ENCODE results near the gene KRTAP22-1.

Gene KRTAP22-1
- 0 reads per million in 9 experiments for total RNA-seq

DNA sequence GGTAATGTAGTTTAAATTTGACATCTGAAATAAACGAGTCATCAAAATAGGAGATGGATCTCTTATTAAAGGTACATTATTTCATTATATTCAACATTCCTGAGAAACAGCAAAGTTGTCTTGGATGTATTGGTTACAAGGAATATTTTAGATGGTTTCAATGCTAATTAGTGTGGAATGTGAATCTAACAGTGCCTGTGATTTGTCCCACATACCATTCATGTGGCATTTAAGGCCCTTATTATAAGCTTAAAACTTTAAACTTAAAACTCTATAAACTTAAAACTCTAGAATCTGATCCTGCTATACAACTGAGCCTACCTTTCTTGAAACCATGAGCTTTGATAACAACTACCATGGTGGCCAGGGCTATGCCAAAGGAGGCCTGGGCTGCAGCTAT lies at the start of gene KRTAP22-1:
Gene KRTAP22-1 (plus strand): TSS at position 301 of the 400 bp plus-strand sequence.
- peaks cover 10 to 12% of the 10 kb centered on the region in 2 donors for H3K9me3 Mint-ChIP-seq
- H3K27me3 Mint-ChIP-seq: no peaks in the 10 kb centered on the region
- DNase-seq (no peak), ATAC-seq (replicated peaks) (no peak)
- no peaks in the 10 kb centered on the region for H3K4me1 Mint-ChIP-seq (ENCODE audit: low read depth in 2 of 2)
- H3K27ac Mint-ChIP-seq: no peak within 1 kb of the TSS
- H3K36me3 Mint-ChIP-seq (ENCODE audit: insufficient read depth): no peaks in the 10 kb centered on the region
- H3K4me3 Mint-ChIP-seq: no peak within 1 kb of the TSS

DNA sequence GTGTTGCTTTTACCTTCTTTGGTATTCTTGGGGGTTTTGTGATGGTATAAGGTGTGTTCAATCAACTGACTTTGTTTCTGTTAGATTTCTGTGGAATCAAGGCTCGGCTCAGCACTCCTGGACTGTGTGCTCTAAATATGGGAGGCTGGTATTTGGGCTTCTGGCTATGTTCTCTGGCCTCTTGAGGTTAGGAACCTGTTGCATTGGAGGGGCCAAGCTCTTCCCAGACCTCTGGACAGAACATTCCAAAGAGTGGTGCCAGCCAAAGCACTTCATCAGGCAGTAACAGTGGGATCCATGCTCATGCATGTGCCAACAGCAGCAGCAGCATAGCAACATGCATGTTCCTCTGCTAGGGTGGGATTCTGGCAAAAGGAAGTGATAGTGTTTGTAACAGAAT lies 48.1 kb upstream of the KRTAP22-1 start:
- Mint-ChIP-seq H3K4me1 (ENCODE audit: low read depth in 2 of 2) (no peaks in the 10 kb centered on the region), H3K27me3 (no peaks in the 10 kb centered on the region), H3K27ac (no peak overlapping the region), H3K9me3 (peaks cover 8 to 24% of the 10 kb centered on the region in 2 donors), H3K4me3 (no peak overlapping the region), H3K36me3 (ENCODE audit: insufficient read depth) (no peaks in the 10 kb centered on the region)
- no peak for ATAC-seq (replicated peaks)
- no peak for DNase-seq

DNA sequence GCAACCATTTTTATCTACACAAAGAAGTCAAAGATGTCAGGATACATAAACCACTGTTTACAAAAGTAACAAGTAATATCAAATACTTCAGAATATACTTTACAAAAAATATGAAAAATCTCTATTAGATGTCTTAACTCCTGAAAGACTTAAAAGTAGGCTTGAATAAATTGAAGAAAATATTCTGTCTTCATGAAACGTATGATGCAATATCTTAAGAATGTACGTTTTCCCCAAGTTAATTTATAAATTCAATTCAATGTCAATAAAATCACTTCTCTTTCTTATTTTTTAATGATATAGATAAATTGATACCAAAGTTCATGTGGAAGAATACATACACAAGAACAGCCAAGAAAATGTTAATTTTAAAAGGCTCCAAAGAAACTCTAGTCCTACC lies 45.8 kb upstream of the KRTAP22-1 start:
- ATAC-seq (replicated peaks): no peak
- H3K27ac Mint-ChIP-seq: no peak overlapping the region
- H3K4me1 Mint-ChIP-seq (ENCODE audit: low read depth in 2 of 2): no peaks in the 10 kb centered on the region
- DNase-seq: no peak
- H3K27me3 Mint-ChIP-seq: no peaks in the 10 kb centered on the region
- no peak overlapping the region for H3K4me3 Mint-ChIP-seq
- H3K36me3 Mint-ChIP-seq (ENCODE audit: insufficient read depth): no peaks in the 10 kb centered on the region
- peaks cover 5 to 20% of the 10 kb centered on the region in 2 donors for H3K9me3 Mint-ChIP-seq

DNA sequence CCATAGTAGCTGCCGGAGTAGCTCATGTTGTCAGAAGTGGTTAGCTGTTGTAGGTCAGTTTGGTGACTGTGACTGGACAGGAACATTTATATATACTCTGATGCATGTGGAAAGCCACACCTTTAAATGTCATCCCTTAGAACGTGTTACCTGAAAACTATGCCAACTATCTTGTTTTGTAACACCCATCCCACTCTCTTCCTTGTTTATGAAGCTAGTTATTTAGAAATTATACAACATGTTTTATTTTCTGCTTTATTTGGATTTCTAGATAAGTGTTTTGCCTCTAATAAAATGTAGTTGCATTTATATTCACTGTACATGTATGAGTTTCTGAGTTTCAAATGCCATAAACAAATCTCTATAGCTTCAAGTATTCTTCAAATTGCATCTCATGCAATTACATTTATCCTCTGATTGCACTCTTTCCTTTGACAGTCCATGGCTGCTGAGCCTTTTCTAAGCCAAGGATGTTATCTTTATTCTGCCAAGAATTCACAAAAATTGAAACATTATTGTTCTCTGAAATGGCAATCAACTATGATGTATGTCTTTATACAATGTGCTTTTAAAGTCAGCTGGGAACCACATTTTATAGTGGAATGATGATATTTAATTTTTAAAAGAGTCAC lies 39.5 kb upstream of the KRTAP22-1 start, which contains the start of gene KRTAP19-7:
Gene KRTAP19-7 (minus strand): TSS at position 51 of the 632 bp plus-strand sequence. CDS start 25 bp downstream, at position 26.
- Mint-ChIP-seq H3K36me3 (ENCODE audit: insufficient read depth) (peaks cover 5% of the 10 kb centered on the region), H3K9me3 (no peaks in the 10 kb centered on the region), H3K27ac (no peak within 1 kb of the TSS), H3K4me3 (no peak within 1 kb of the TSS), H3K4me1 (ENCODE audit: low read depth in 2 of 2) (no peaks in the 10 kb centered on the region), H3K27me3 (no peaks in the 10 kb centered on the region)
- ATAC-seq (replicated peaks): no peak
- DNase-seq: no peak

DNA sequence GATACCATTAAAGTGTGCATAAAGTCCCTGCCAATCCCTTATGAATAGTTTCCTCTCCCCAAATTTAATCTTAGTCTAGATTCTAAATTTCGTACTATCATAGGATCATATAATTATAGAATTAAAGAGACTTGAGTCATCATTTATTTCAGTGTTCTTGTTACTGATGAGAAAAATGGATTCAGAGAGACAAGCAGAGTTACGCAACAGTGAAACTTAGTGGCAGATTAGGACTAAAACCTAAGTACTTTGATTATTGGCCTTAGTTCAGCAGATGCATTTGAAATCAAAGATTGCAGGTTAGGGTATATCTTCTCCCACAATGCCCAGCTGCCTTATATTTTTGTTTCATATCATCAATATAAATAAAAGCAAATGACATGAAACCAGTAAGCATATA lies 38.9 kb upstream of the KRTAP22-1 start:
- H3K9me3 Mint-ChIP-seq: no peaks in the 10 kb centered on the region
- H3K36me3 Mint-ChIP-seq (ENCODE audit: insufficient read depth): peaks cover 5% of the 10 kb centered on the region
- H3K4me3 Mint-ChIP-seq: no peak overlapping the region
- H3K4me1 Mint-ChIP-seq (ENCODE audit: low read depth in 2 of 2): no peaks in the 10 kb centered on the region
- ATAC-seq (replicated peaks) (no peak), DNase-seq (no peak)
- H3K27ac Mint-ChIP-seq: no peak overlapping the region
- no peaks in the 10 kb centered on the region for H3K27me3 Mint-ChIP-seq

DNA sequence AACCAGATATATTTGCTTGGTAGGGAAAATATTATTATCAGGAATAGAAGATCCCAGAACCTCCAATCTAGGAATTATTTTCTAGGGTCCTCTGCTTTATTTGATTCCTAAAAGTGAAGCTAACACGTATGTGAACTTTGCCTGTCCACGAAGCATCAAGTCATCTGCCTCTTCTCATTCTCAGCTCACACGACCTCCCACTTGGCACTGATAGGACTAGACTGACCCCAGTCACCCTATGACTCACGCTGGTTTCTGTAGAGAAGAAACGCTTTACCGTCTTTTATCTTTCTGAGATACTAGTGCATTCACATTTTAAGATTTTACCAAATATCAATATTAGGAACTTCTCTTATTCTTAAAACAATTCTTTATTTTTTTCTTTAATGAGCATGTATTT lies 37.8 kb upstream of the KRTAP22-1 start:
- Mint-ChIP-seq H3K36me3 (ENCODE audit: insufficient read depth) (peaks cover 5% of the 10 kb centered on the region), H3K27me3 (no peaks in the 10 kb centered on the region), H3K4me3 (no peak overlapping the region), H3K4me1 (ENCODE audit: low read depth in 2 of 2) (no peaks in the 10 kb centered on the region), H3K27ac (no peak overlapping the region), H3K9me3 (no peaks in the 10 kb centered on the region)
- ATAC-seq (replicated peaks): no peak
- no peak for DNase-seq

DNA sequence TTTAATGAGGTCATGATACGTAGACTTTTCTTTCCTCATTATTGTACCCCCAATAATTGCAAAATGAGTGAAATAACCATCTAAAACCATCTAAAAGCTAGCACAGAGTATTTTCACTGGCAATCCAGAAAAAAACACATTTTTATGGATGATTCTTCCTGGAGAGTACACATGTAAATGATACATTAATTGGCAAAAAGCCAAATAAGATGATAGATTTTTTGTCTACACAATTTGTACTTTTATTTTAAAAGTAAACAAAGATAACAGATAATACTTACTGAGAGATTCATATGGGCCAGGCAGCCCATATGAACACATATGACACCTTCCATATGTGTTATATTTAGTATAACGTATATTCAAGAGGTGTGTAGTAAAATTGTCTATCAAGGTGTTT lies 37.3 kb upstream of the KRTAP22-1 start:
- H3K4me1 Mint-ChIP-seq (ENCODE audit: low read depth in 2 of 2): no peaks in the 10 kb centered on the region
- no peaks in the 10 kb centered on the region for H3K27me3 Mint-ChIP-seq
- ATAC-seq (replicated peaks): no peak
- no peak for DNase-seq
- H3K4me3 Mint-ChIP-seq: no peak overlapping the region
- H3K9me3 Mint-ChIP-seq: no peaks in the 10 kb centered on the region
- no peak overlapping the region for H3K27ac Mint-ChIP-seq
- H3K36me3 Mint-ChIP-seq (ENCODE audit: insufficient read depth): peaks cover 5% of the 10 kb centered on the region

DNA sequence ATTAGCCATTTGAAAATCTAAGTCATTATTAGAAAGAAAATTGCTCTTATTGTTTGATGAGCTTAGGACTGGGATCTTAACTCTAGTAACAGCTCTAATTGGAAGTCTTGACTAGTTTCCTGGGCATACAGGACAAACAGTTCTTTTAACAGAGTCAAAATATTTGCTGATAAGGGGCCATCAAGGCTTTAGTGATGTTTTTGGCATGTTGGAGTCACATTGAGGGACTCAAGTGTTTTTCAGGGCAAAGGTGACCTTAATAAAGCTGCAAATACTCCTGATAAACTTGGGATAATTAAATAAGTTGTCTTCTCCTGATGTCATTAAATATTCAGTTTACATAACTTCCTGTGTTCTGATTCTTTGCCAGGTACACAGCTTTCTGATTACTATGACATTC lies 33.3 kb upstream of the KRTAP22-1 start:
- H3K4me1 Mint-ChIP-seq (ENCODE audit: low read depth in 2 of 2): no peaks in the 10 kb centered on the region
- no peak overlapping the region for H3K4me3 Mint-ChIP-seq
- no peak for ATAC-seq (replicated peaks)
- H3K9me3 Mint-ChIP-seq: peaks cover 0 to 6% of the 10 kb centered on the region in 2 donors
- no peaks in the 10 kb centered on the region for H3K27me3 Mint-ChIP-seq
- no peak for DNase-seq
- H3K27ac Mint-ChIP-seq: no peak overlapping the region
- H3K36me3 Mint-ChIP-seq (ENCODE audit: insufficient read depth): peaks cover 5% of the 10 kb centered on the region

DNA sequence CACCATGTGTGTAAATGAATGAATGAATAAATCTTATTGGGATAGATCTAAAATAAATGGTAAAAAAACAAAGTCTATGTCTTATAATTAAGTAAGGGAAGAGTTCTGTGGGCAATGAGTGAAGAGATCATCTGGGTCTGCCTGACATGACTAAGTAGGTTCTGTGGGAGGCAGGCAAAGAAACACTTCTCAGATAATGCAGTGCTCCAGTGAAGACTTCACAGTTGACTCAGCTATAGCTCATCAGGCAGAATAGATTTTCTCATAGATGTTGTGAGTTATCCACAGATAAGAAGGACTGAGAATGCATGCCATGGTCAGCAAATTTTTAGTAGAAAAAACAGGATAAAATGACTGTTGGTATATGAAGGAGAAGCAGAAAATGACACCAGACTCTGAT lies 23.1 kb upstream of the KRTAP22-1 start:
- Mint-ChIP-seq H3K4me1 (ENCODE audit: low read depth in 2 of 2) (no peaks in the 10 kb centered on the region), H3K9me3 (no peaks in the 10 kb centered on the region), H3K27ac (no peak overlapping the region), H3K36me3 (ENCODE audit: insufficient read depth) (no peaks in the 10 kb centered on the region), H3K27me3 (no peaks in the 10 kb centered on the region), H3K4me3 (no peak overlapping the region)
- DNase-seq: no peak
- no peak for ATAC-seq (replicated peaks)

DNA sequence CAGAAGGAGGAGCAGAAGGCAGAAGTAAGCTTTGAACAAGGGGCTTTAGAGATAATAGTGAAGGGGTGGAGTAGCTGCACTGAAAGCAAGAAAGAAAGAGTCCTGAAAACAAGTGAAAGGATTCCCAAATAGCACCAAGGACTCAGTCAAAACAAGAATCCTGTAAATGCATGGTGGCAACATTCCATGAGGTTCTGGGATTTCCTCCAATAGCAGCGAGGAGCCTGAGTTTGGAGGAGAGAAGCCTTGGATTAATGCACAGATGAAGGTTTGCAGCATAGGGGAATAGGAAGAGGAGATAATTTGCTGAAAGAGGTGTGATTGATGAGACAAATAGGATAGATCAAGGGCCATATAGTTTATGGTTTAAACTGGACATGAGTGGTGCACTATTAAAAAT lies 21.5 kb upstream of the KRTAP22-1 start:
- no peaks in the 10 kb centered on the region for H3K27me3 Mint-ChIP-seq
- H3K4me3 Mint-ChIP-seq: no peak overlapping the region
- H3K27ac Mint-ChIP-seq: no peak overlapping the region
- no peaks in the 10 kb centered on the region for H3K36me3 Mint-ChIP-seq (ENCODE audit: insufficient read depth)
- DNase-seq (no peak), ATAC-seq (replicated peaks) (no peak)
- H3K4me1 Mint-ChIP-seq (ENCODE audit: low read depth in 2 of 2): no peaks in the 10 kb centered on the region
- H3K9me3 Mint-ChIP-seq: no peaks in the 10 kb centered on the region

DNA sequence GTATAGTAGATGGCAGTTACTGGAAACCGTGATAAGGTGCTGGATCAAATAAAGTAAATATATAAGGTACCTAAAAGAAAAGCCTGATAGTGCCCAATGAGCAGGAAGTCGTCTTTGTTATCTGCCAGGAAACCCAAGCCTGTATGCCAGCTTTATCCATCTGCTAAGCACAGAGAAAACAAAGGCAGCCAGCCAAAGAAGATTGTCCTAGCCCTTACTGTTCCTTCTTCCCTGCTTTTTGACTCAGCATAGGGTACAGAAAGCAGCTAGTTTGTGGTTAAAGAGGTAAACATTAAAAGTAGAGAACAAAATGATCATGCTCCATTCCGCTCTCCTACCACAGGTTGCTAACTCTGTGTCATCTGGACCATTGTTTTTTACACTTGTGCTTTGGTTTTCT lies 20.8 kb upstream of the KRTAP22-1 start:
- Mint-ChIP-seq H3K4me1 (ENCODE audit: low read depth in 2 of 2) (no peaks in the 10 kb centered on the region), H3K36me3 (ENCODE audit: insufficient read depth) (no peaks in the 10 kb centered on the region), H3K27ac (no peak overlapping the region), H3K27me3 (no peaks in the 10 kb centered on the region), H3K9me3 (no peaks in the 10 kb centered on the region), H3K4me3 (no peak overlapping the region)
- DNase-seq (no peak), ATAC-seq (replicated peaks) (no peak)

DNA sequence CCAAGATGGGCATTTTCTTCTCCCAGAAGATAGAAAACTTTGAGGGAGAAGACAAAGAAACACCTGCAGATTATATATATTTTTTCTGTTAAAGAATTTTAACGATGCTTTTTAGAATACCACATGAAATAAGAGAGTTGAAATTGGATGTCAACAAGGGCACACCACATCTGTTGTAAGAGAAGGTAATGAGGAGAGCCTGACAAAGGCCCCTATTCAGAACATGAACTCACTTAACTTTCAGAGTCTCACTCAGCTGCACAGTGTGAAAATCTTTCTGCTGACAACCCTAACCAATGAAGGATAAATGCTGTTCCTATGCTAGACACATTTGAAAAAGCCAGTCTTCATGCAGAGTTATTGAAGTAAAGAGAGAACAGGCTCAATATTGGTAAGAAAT lies 18.0 kb upstream of the KRTAP22-1 start:
- H3K4me1 Mint-ChIP-seq (ENCODE audit: low read depth in 2 of 2): no peaks in the 10 kb centered on the region
- H3K27ac Mint-ChIP-seq: no peak overlapping the region
- H3K9me3 Mint-ChIP-seq: no peaks in the 10 kb centered on the region
- H3K36me3 Mint-ChIP-seq (ENCODE audit: insufficient read depth): no peaks in the 10 kb centered on the region
- DNase-seq (no peak), ATAC-seq (replicated peaks) (no peak)
- no peaks in the 10 kb centered on the region for H3K27me3 Mint-ChIP-seq
- H3K4me3 Mint-ChIP-seq: no peak overlapping the region

DNA sequence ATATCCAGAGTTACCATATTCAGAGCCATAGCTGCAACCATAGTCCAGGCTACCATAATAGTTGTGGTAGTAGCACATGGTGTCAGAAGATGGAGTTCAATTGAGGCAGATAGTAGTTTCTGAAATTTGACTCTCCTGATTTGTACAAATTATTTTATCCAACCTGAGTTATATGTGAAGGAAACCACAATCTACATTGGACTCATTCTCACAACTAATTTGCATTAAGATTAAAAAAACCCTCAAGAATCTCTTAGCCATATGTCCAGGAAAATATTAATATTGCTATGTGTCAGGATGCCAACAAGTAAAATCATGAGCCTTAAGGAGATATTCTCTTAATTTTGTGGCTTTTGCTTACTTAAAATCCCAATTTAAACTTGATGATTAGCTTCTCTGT lies 10.6 kb upstream of the KRTAP22-1 start, which contains the start of gene KRTAP22-2:
Gene KRTAP22-2 (minus strand): TSS at position 101 of the 400 bp plus-strand sequence.
- H3K4me1 Mint-ChIP-seq (ENCODE audit: low read depth in 2 of 2): no peaks in the 10 kb centered on the region
- H3K9me3 Mint-ChIP-seq: peaks cover 0 to 5% of the 10 kb centered on the region in 2 donors
- no peaks in the 10 kb centered on the region for H3K27me3 Mint-ChIP-seq
- H3K27ac Mint-ChIP-seq: no peak within 1 kb of the TSS
- no peaks in the 10 kb centered on the region for H3K36me3 Mint-ChIP-seq (ENCODE audit: insufficient read depth)
- ATAC-seq (replicated peaks) (no peak), DNase-seq (no peak)
- no peak within 1 kb of the TSS for H3K4me3 Mint-ChIP-seq

DNA sequence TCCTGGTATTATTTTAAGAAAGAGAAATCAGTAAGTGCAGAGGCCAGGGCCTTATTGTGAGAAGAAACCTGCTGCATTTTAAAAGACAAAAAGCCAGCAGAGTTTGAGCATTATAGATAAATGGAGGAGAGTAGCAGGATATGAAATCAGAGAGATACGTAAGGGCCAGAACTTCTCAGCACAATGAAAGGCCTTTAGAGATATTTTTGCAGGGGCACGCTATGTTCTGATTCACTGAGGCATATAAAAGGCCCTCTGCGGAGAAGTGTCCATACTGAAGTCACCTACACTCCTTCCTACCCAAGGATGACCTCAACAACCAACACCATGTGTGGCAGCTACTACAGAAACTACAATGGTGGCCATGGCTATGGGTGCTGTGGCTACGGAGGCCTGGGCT lies 8.7 kb upstream of the KRTAP22-1 start, which contains the start of gene KRTAP6-3:
Gene KRTAP6-3 (plus strand): TSS at position 301 of the 400 bp plus-strand sequence. CDS start 6 bp downstream, at position 307.
- no peak for ATAC-seq (replicated peaks)

More for the DNA sequence above, 8.7 kb upstream of the KRTAP22-1 start, which contains the start of gene KRTAP6-3:
- H3K27me3 Mint-ChIP-seq: no peaks in the 10 kb centered on the region
- H3K4me1 Mint-ChIP-seq (ENCODE audit: low read depth in 2 of 2): no peaks in the 10 kb centered on the region
- no peaks in the 10 kb centered on the region for H3K36me3 Mint-ChIP-seq (ENCODE audit: insufficient read depth)
- H3K27ac Mint-ChIP-seq: no peak within 1 kb of the TSS
- H3K4me3 Mint-ChIP-seq: no peak within 1 kb of the TSS
- peaks cover 0 to 5% of the 10 kb centered on the region in 2 donors for H3K9me3 Mint-ChIP-seq
- no peak for DNase-seq
